IMR-90 (cell line): ENCODE data around the gene AFAP1L1.

Experiments used
- CEBPB ChIP-seq: IDR thresholded peaks from 2 replicates; pipeline ENCODE4 v1.6.1; 2012; ENCODE audit warnings: low read depth, low read length, improper control_type of control experiment
- CHD1 ChIP-seq: IDR thresholded peaks from 2 replicates; pipeline ENCODE4 v1.6.1; 2012; ENCODE audit warnings: low read depth, low read length, improper control_type of control experiment
- CTCF ChIP-seq: conservative IDR thresholded peaks from 2 replicates; pipeline ENCODE4 v1.5.1; 2012; ENCODE audit warnings: mild to moderate bottlenecking, low read depth, low read length, improper control_type of control experiment
- ELK1 ChIP-seq: fragments of 150-350 bp; IDR thresholded peaks from 2 replicates; pipeline ENCODE4 v1.6.1; 2016; ENCODE audit warnings: low read depth, mild to moderate bottlenecking, low read length, moderate library complexity, borderline replicate concordance
- USF2 ChIP-seq: fragments of 150-350 bp; IDR thresholded peaks from 2 replicates; pipeline ENCODE4 v1.6.1; 2017; ENCODE audit warnings: mild to moderate bottlenecking, antibody characterized with exemption, low read length, low read depth

GRCh38 chr5:149379177-149379761, 107.6 kb downstream of the AFAP1L1 start, which contains the start of gene IL17B:
- TF ChIP-seq ELK1 (no peak), CTCF (no peak), USF2 (no peak), CEBPB (no peak), CHD1 (no peak)
